GM12878 (cell line): ENCODE measurements around the gene STAM2. TPM values are rescaled to one million over a fixed set of nuclear protein-coding genes. Genes with fewer than 3 reads are reported as not detected.

Experiments
- ATAC-seq: fragments of 200-7000 bp; cut with Tn5 transposase; 3 replicates; pipeline ENCODE4 v1.9.1; 2020; ENCODE audit warnings: mild to moderate bottlenecking, moderate library complexity
- BruUV-seq: library from RNA; stranded (reverse); fragments of 400-500 nt; replicated peaks from 2 replicates; lab custom pipeline; 2021; lab: Mats Ljungman, UMichigan
- CTCF ChIA-PET: fragments of 300-600 bp; sonication (Branson Sonifier 250); formaldehyde crosslinking; extraction: SDS; loops from one replicate; lab custom pipeline; 2021; ENCODE audit warnings: inconsistent platforms; lab: Yijun Ruan, JAX
- POLR2A ChIA-PET: fragments of 350-600 bp; formaldehyde crosslinking; extraction: SDS; loops from one replicate; lab custom pipeline; 2021; ENCODE audit warnings: inconsistent platforms; lab: Charles Lee
- RAD21 ChIA-PET: fragments of 300-600 bp; sonication (Branson Sonifier 250); formaldehyde crosslinking; loops from one replicate; lab custom pipeline; 2023; ENCODE audit warnings: antibody characterized with exemption; ENCODE audit not compliant: unreplicated experiment; lab: Charles Lee
- SMC1A ChIA-PET: fragments of 300-600 bp; sonication (Branson Sonifier 250); formaldehyde crosslinking; loops from one replicate; lab custom pipeline; 2023; ENCODE audit not compliant: unreplicated experiment, uncharacterized antibody; lab: Charles Lee
- DNase-seq: peaks from one replicate; pipeline ENCODE4 v3.0.0-alpha.2; 2011; ENCODE audit warnings: low read depth, low spot score
- FAIRE-seq: peaks from 3 replicates; lab custom pipeline; 2011; peaks lifted over from hg19 to GRCh38; lab: Jason Lieb, UNC
- H2AFZ ChIP-seq: 2 replicates; pipeline ENCODE4 v1.6.0; 2011; ENCODE audit warnings: low read depth, low read length, control low read depth; ENCODE audit not compliant: control insufficient read depth
- H3K27ac ChIP-seq: 2 replicates; pipeline ENCODE4 v1.5.1; 2011; ENCODE audit warnings: control low read depth; ENCODE audit not compliant: control insufficient read depth, insufficient read depth
- H3K27me3 ChIP-seq, 2 experiments: replicated peaks in 1 of 2; 2 replicates each; pipeline versions ENCODE4 v1.6.0 to v1.6.1; 2011; ENCODE audit warnings: low read length in 1 of 2; ENCODE audit not compliant: control insufficient read depth in 2 of 2, insufficient read depth in 2 of 2
- H3K36me3 ChIP-seq, 2 experiments: 2 replicates each; pipeline ENCODE4 v1.5.1; 2011; ENCODE audit warnings: low read length in 1 of 2; ENCODE audit not compliant: control insufficient read depth in 2 of 2, insufficient read depth in 2 of 2
- H3K4me1 ChIP-seq: 2 replicates; pipeline ENCODE4 v1.6.1; 2011; ENCODE audit warnings: mild to moderate bottlenecking, low read length, moderate library complexity, mixed read lengths; ENCODE audit not compliant: control insufficient read depth, insufficient read depth
- H3K4me2 ChIP-seq: 2 replicates; pipeline ENCODE4 v1.6.0; 2011; ENCODE audit warnings: control low read depth; ENCODE audit not compliant: control insufficient read depth, insufficient read depth
- H3K4me3 ChIP-seq: fragments of 200-600 bp; sonication (generic); 2 replicates; pipeline ENCODE4 v1.5.1; 2016
- H3K79me2 ChIP-seq: 2 replicates; pipeline ENCODE4 v1.6.0; 2011; ENCODE audit warnings: low read length; ENCODE audit not compliant: control insufficient read depth, insufficient read depth
- H3K9ac ChIP-seq: 2 replicates; pipeline ENCODE4 v1.8.0; 2011; ENCODE audit warnings: low read length, control low read depth, mixed read lengths; ENCODE audit not compliant: control insufficient read depth, insufficient read depth
- H3K9me3 ChIP-seq: replicated peaks from 3 replicates; pipeline ENCODE4 v1.5.1; 2011; ENCODE audit warnings: mild to moderate bottlenecking, low read length; ENCODE audit not compliant: control insufficient read depth, insufficient read depth
- H4K20me1 ChIP-seq: 2 replicates; pipeline ENCODE4 v1.6.0; 2011; ENCODE audit not compliant: control insufficient read depth, insufficient read depth
- BACH1 ChIP-seq: fragments of 450-650 bp; IDR thresholded peaks from 2 replicates; pipeline ENCODE4 v1.6.1; 2017; ENCODE audit warnings: mild to moderate bottlenecking, borderline replicate concordance
- CEBPB ChIP-seq, 2 experiments: fragments of 150-350 bp in 1 of 2; IDR thresholded peaks; 2 replicates each; pipeline ENCODE4 v1.6.1; 2012 to 2014; ENCODE audit warnings: low read depth in 2 of 2, low read length in 2 of 2, borderline replicate concordance in 1 of 2, inconsistent platforms in 1 of 2
- FOXM1 ChIP-seq: IDR thresholded peaks from 2 replicates; pipeline ENCODE4 v1.6.1; 2012; ENCODE audit warnings: low read depth, mild to moderate bottlenecking, inconsistent platforms, low read length, moderate library complexity
- HDAC6 ChIP-seq: fragments of 200-600 bp; sonication (generic); IDR thresholded peaks from one replicate; pipeline ENCODE4 v1.8.0; 2017; ENCODE audit warnings: antibody characterized with exemption; ENCODE audit not compliant: unreplicated experiment
- IKZF1 ChIP-seq: fragments of 450-650 bp; conservative IDR thresholded peaks from 2 replicates; pipeline ENCODE4 v1.6.1; 2017; ENCODE audit warnings: antibody characterized with exemption, mild to moderate bottlenecking
- NFIC ChIP-seq: IDR thresholded peaks from 2 replicates; pipeline ENCODE4 v1.6.1; 2012; ENCODE audit warnings: low read depth, mild to moderate bottlenecking, inconsistent platforms, low read length, moderate library complexity
- NR2C2 ChIP-seq: IDR thresholded peaks from 2 replicates; pipeline ENCODE4 v1.6.1; 2011; ENCODE audit warnings: borderline replicate concordance, low read depth; ENCODE audit not compliant: control insufficient read depth, insufficient read length
- NRF1 ChIP-seq: conservative IDR thresholded peaks from 2 replicates; pipeline ENCODE4 v1.6.1; 2011; ENCODE audit warnings: mild to moderate bottlenecking, low read depth, low read length, improper control_type of control experiment
- PAX5 ChIP-seq: IDR thresholded peaks from 2 replicates; pipeline ENCODE4 v1.6.1; 2011; ENCODE audit warnings: low read depth, low read length, borderline replicate concordance
- PAX8 ChIP-seq: fragments of 450-650 bp; IDR thresholded peaks from 2 replicates; pipeline ENCODE4 v1.6.1; 2017; ENCODE audit warnings: mild to moderate bottlenecking, moderate library complexity
- RAD51 ChIP-seq: fragments of 450-650 bp; IDR thresholded peaks from 2 replicates; pipeline ENCODE4 v1.6.1; 2016; ENCODE audit warnings: moderate library complexity, mild to moderate bottlenecking, inconsistent platforms
- RBBP5 ChIP-seq: fragments of 200-600 bp; sonication (generic); conservative IDR thresholded peaks from 2 replicates; pipeline ENCODE4 v1.6.1; 2016
- SP1 ChIP-seq: IDR thresholded peaks from one replicate; pipeline ENCODE4 v1.6.1; 2011; ENCODE audit warnings: low read depth, low read length
- STAT3 ChIP-seq: IDR thresholded peaks from 2 replicates; pipeline ENCODE4 v1.6.1; 2011; ENCODE audit warnings: low read depth, low read length, improper control_type of control experiment
- SUPT20H ChIP-seq: IDR thresholded peaks from 2 replicates; pipeline ENCODE4 v1.6.1; 2011; ENCODE audit warnings: low read depth, mild to moderate bottlenecking, low read length, moderate library complexity, borderline replicate concordance; ENCODE audit not compliant: control insufficient read depth
- WGBS: methylation state at CpG from one replicate; pipeline ENCODE4 v1.1.6; 2016; ENCODE audit warnings: low lambda C conversion rate; ENCODE audit not compliant: insufficient replicate concordance, insufficient coverage; ENCODE audit errors: missing lambda C conversion rate; 5-methylcytosine and 5-hydroxymethylcytosine counted together
- in situ Hi-C: fragments of 300-500 bp; cut with MboI; formaldehyde crosslinking; loops from 9 replicates; pipeline ENCODE4 v1.14.3; 2018; ENCODE audit warnings: mixed read lengths
- intact Hi-C: fragments of 100-400 bp; cut with micrococcal nuclease; formaldehyde crosslinking; loops from one replicate; pipeline ENCODE4 v1.14.2; 2022; ENCODE audit not compliant: unreplicated experiment
- polyA plus RNA-seq, 11 experiments: library from polyadenylated mRNA; depleted of rRNA in 4 of 11; unstranded in 6 of 11; stranded (reverse) in 5 of 11; fragments of >200 nt; fragmentation: Nextera tagmentation in 4 of 11; fragmentation: Illumina TruSeq in 1 of 11; extraction: Ambion mirVana in 4 of 11; extraction: Trizol in 1 of 11; gene quantifications; 1 replicate in 1 of 11; 2 replicates in 10 of 11; pipeline versions ENCODE4 v1.2.1 to v1.2.3, GENCODE V29; 2011 to 2016; ENCODE audit warnings: inconsistent platforms in 2 of 11, missing spikeins in 2 of 11, low read depth in 1 of 11
- total RNA-seq, 4 experiments: library from RNA; depleted of rRNA in 3 of 4; stranded (reverse); fragments of >200 nt in 3 of 4; fragmentation: Illumina TruSeq in 1 of 4; extraction: Trizol in 1 of 4; gene quantifications; 2 replicates each; pipeline versions ENCODE4 v1.2.1 to v1.2.3, GENCODE V29; 2013 to 2021

STAM2 gene
- total and polyA plus RNA-seq, 10 of the 15 experiments (the other 5 are each of a cell fraction or from before 2014, with no cell fraction given), result 4.4 to 21.6 (median 16.2) TPM

GRCh38 chr2:152200565-152201465 is 25.3 kb upstream of the STAM2 start:
- Histone ChIP-seq H3K4me1 (no peaks in the 10 kb centered on the region), H2AFZ (no peak overlapping the region), H3K79me2 (no peaks in the 10 kb centered on the region), H3K4me2 (no peak overlapping the region), H3K27ac (no peak overlapping the region), H3K4me3 (no peak overlapping the region), H3K9ac (no peak overlapping the region), H3K9me3 (no peaks in the 10 kb centered on the region), H3K27me3 (no peaks in the 10 kb centered on the region), H3K36me3 (no peaks in the 10 kb centered on the region), H4K20me1 (no peaks in the 10 kb centered on the region)
- POLR2A ChIA-PET, result no interaction called here
- TF ChIP-seq NRF1 (no peak), NFIC (no peak), STAT3 (no peak)
- FAIRE-seq (no peak), DNase-seq (no peak), ATAC-seq (peak; percentile 55)
- in situ Hi-C loops (no loop called here), intact Hi-C loops (loop anchor here (10.0 kb wide), 1 partner anchor 114 kb away; no protein-coding TSS in a partner anchor)
- no TSS peak for BruUV-seq
- SMC1A ChIA-PET, result interaction anchor here (1.0 to 1.6 kb wide), 3 partner anchors 8 to 427 kb away, joined by 3 read pairs; no protein-coding TSS in a partner anchor
- CTCF ChIA-PET, result interaction anchor here (0.7 to 2.1 kb wide), 2 partner anchors 17 to 435 kb away, joined by 3 to 6 read pairs; no protein-coding TSS in a partner anchor
- WGBS, result 42% methylated on average over 9 of the region's 9 CpGs
- RAD21 ChIA-PET, result no interaction called here

GRCh38 chr2:152200101-152200500 is 24.5 kb upstream of the STAM2 start:
- in situ Hi-C loops, result no loop called here
- ChIA-PET RAD21 (no interaction called here), POLR2A (no interaction called here), SMC1A (interaction anchor here (1.0 to 1.6 kb wide), 3 partner anchors 9 to 427 kb away, joined by 3 read pairs; no protein-coding TSS in a partner anchor), CTCF (interaction anchor here (0.7 to 2.1 kb wide), 2 partner anchors 18 to 436 kb away, joined by 3 to 6 read pairs; no protein-coding TSS in a partner anchor)
- no peaks in the 10 kb centered on the region for H3K79me2 ChIP-seq
- H3K9ac ChIP-seq, result no peak overlapping the region
- no peak overlapping the region for H3K4me2 ChIP-seq
- H4K20me1 ChIP-seq, result no peaks in the 10 kb centered on the region
- H2AFZ ChIP-seq, result no peak overlapping the region
- no TSS peak for BruUV-seq
- H3K4me3 ChIP-seq, result no peak overlapping the region
- no peaks in the 10 kb centered on the region for H3K4me1 ChIP-seq
- no peak for DNase-seq
- no peak for FAIRE-seq
- H3K27ac ChIP-seq, result no peak overlapping the region
- WGBS, result 45% methylated on average over 4 of the region's 4 CpGs
- no peaks in the 10 kb centered on the region for H3K27me3 ChIP-seq
- no peaks in the 10 kb centered on the region for H3K9me3 ChIP-seq
- no peak for ATAC-seq
- no peaks in the 10 kb centered on the region for H3K36me3 ChIP-seq
- intact Hi-C loops, result loop anchor here (10.0 kb wide), 1 partner anchor 115 kb away; no protein-coding TSS in a partner anchor
- TF ChIP-seq FOXM1, result no peak
- no peak for TF ChIP-seq IKZF1
- no peak for TF ChIP-seq SUPT20H
- no peak for TF ChIP-seq PAX8
- TF ChIP-seq HDAC6, result no peak
- TF ChIP-seq RAD51, result no peak
- TF ChIP-seq CEBPB (IDR thresholded peaks at IDR 0.05; ENCODE audit: borderline replicate concordance in 1 of 2, low read depth in 2 of 2, low read length in 2 of 2), result no peak
- TF ChIP-seq BACH1, result no peak
- no peak for TF ChIP-seq PAX5
- TF ChIP-seq NR2C2, result no peak
- TF ChIP-seq RBBP5, result no peak
- no peak for TF ChIP-seq SP1
